Measurements from ENCODE around the gene MORF4L1.
"Not testable (repeated sequence)": the region's sequence is repeated elsewhere in the genome, so short reads cannot be mapped to it uniquely, and the experiment has no call there.

The MORF4L1 gene

DNA sequence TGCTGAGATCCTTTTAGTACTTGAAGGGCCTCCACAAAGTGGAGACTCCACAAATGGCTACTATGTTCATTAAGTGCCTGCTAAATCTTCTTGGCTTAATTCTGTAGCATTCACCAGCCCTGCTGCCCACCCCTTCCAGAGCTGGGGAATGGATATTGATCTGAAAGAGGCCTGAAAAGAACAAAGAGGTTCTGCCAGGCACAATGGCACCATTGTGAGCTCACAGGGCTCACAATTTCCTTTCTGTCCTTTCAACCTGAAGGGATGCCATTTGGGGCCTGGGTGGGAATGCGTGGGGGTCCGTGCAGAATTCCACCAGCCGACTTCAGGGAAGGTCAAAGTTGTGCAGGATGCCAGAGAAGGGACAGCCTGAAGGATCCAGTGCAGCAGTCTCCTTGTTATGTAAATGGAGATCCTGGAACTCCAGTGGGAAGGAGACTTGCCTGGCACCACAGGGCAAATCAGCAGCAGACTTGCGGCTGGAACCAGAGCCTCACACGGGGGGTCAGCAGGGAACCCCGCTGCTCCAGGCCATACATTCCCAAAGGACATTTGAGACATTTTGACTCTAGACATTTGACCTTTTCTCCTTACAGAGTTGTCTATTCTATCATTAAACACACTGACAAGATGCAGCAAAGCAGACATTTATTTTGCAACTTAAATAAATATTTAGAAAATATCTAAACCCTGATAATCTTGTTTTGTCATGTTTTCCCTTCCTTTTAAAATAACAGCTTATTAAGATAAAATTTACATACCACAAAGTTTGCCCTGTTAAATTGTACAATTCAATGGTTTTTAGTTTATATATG, 21.5 kb upstream of the MORF4L1 start:
- no peaks in the 10 kb centered on the region for H3K36me3 ChIP-seq
- H3K9me3 ChIP-seq, result no peaks in the 10 kb centered on the region
- no peak overlapping the region for H3K4me3 ChIP-seq (ENCODE audit: low read depth in 1 of 2, low read length in 1 of 2)
- no peaks in the 10 kb centered on the region for H3K27me3 ChIP-seq
- H3K27ac ChIP-seq, result no peak overlapping the region
- no peaks in the 10 kb centered on the region for H3K4me1 ChIP-seq (ENCODE audit: control insufficient read depth in 1 of 2, insufficient read depth in 1 of 2, low read depth in 1 of 2, low read length in 1 of 2)
- TF ChIP-seq, protein P1, sequence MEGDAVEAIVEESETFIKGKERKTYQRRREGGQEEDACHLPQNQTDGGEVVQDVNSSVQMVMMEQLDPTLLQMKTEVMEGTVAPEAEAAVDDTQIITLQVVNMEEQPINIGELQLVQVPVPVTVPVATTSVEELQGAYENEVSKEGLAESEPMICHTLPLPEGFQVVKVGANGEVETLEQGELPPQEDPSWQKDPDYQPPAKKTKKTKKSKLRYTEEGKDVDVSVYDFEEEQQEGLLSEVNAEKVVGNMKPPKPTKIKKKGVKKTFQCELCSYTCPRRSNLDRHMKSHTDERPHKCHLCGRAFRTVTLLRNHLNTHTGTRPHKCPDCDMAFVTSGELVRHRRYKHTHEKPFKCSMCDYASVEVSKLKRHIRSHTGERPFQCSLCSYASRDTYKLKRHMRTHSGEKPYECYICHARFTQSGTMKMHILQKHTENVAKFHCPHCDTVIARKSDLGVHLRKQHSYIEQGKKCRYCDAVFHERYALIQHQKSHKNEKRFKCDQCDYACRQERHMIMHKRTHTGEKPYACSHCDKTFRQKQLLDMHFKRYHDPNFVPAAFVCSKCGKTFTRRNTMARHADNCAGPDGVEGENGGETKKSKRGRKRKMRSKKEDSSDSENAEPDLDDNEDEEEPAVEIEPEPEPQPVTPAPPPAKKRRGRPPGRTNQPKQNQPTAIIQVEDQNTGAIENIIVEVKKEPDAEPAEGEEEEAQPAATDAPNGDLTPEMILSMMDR (IDR thresholded peaks at IDR 0.05), result no peak

DNA sequence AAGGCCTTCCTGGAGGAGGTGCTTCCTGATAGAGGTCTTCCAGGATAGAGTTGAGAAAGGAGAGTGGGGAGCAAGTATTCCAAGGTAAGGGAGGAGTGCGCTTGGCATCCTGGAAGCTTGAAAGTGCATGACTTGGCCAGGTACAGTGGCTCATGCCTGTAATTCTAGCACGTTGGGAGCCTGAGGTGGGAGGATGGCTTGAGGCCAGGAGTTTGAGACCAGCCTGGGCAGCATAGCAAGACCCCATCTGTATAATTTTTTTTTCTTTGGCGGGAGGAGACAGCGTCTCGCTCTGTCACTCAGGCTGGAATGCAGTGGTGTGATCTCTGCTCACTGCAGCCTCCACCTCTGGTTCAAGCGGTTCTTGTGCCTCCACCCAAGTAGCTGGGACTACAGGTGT, 19.2 kb upstream of the MORF4L1 start:
- no peaks in the 10 kb centered on the region for H3K27me3 ChIP-seq
- H3K4me3 ChIP-seq (ENCODE audit: low read depth in 1 of 2, low read length in 1 of 2), result no peak overlapping the region
- H3K27ac ChIP-seq, result no peak overlapping the region
- H3K9me3 ChIP-seq, result no peaks in the 10 kb centered on the region
- no peaks in the 10 kb centered on the region for H3K36me3 ChIP-seq
- TF ChIP-seq, protein P1 (IDR thresholded peaks at IDR 0.05), result no peak
- no peaks in the 10 kb centered on the region for H3K4me1 ChIP-seq (ENCODE audit: control insufficient read depth in 1 of 2, insufficient read depth in 1 of 2, low read depth in 1 of 2, low read length in 1 of 2)

DNA sequence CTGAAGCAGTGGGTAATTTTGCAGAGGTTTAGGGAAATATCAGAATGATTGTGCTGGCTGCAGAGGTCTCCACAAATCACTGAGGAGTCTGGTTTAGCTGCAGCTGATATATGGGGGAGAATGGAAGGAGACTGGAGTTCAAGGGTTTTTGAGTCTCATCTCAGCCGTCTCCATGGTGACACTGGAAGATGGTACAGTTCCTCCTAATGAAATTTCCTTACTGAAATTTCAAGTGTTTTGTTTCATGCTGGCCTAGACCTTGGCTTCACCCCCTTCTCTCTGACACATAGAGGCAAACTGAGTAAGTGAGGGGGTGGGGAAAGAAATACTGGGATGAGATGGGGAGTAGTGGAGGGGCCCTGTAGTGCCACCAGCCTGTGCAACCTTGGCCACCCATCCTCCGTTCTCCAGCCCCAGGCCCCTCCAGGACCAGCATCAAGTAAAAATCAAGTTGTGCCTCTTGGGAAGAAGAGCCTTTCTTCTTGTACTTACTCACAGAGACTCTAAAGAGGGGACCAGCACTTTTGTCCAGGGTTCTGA, 17.8 kb upstream of the MORF4L1 start:
- Histone ChIP-seq H3K27ac (no peak overlapping the region), H3K4me1 (ENCODE audit: control insufficient read depth in 1 of 2, insufficient read depth in 1 of 2, low read depth in 1 of 2, low read length in 1 of 2) (peaks cover 2% of the 10 kb centered on the region in 2 experiments), H3K36me3 (no peaks in the 10 kb centered on the region), H3K9me3 (no peaks in the 10 kb centered on the region), H3K27me3 (no peaks in the 10 kb centered on the region), H3K4me3 (ENCODE audit: low read depth in 1 of 2, low read length in 1 of 2) (no peak overlapping the region)
- TF ChIP-seq, protein P1 (IDR thresholded peaks at IDR 0.05), result no peak

DNA sequence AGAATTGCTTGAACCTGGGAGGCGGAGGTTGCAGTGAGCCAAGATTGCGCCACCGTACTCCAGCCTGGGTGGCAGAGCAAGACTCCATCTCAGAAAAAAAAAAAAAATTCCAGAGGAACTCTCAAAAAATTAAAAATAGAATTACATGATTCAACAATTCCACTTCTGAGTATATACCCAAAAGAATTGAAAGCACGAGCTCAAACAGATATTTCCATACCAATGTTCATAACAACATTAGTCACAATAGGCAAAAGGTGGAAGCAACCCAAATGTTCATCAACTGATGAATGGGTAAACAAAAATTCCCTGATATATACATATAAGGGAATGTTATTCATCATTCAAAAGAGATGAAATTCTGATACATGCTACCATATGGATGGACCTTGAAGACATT, 16.9 kb upstream of the MORF4L1 start:
- Histone ChIP-seq H3K27me3 (no peaks in the 10 kb centered on the region), H3K9me3 (no peaks in the 10 kb centered on the region), H3K27ac (no peak overlapping the region), H3K36me3 (no peaks in the 10 kb centered on the region), H3K4me3 (ENCODE audit: low read depth in 1 of 2, low read length in 1 of 2) (no peak overlapping the region), H3K4me1 (ENCODE audit: control insufficient read depth in 1 of 2, insufficient read depth in 1 of 2, low read depth in 1 of 2, low read length in 1 of 2) (peaks cover 4% of the 10 kb centered on the region in 2 experiments)
- TF ChIP-seq, protein P1 (IDR thresholded peaks at IDR 0.05), result no peak

DNA sequence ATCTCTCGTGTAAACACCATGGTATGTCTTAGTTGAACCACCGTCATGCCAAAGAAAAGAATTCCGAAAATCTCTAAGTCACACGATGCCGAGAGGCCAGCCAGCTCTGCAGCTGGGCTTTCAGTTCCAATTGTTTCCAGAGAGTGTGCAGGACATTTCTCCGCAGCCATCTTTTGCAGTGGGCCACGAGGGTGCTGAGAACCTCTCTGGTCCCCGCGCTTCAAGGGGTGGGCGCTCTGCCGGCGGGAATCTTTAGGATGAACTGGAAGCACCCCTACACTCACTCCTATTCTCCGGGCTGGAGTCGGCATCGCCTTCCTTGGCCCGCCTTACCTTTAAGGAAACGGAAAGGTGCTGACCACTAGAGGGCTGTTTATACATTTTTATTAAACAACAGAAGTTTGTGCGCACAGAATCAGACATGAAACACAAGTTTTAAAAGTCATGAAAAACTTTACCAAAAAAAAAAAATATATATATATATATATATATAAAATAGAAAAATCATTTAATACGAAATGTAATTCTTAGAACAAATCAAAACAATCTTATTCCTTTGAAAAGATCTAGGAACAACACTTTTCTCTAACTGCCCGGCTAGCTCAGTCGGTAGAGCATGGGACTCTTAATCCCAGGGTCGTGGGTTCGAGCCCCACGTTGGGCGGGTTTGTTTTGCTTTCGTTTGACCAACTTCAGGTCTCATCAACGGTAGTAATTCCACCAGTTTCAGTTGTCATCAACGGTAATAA, 12.5 kb upstream of the MORF4L1 start:
- Histone ChIP-seq H3K4me1 (ENCODE audit: control insufficient read depth in 1 of 2, insufficient read depth in 1 of 2, low read depth in 1 of 2, low read length in 1 of 2) (peaks cover 4% of the 10 kb centered on the region in 2 experiments), H3K36me3 (no peaks in the 10 kb centered on the region), H3K27me3 (no peaks in the 10 kb centered on the region), H3K4me3 (ENCODE audit: low read depth in 1 of 2, low read length in 1 of 2) (no peak overlapping the region), H3K9me3 (no peaks in the 10 kb centered on the region), H3K27ac (no peak overlapping the region)
- TF ChIP-seq, protein P1 (IDR thresholded peaks at IDR 0.05), result peak; percentile 31

DNA sequence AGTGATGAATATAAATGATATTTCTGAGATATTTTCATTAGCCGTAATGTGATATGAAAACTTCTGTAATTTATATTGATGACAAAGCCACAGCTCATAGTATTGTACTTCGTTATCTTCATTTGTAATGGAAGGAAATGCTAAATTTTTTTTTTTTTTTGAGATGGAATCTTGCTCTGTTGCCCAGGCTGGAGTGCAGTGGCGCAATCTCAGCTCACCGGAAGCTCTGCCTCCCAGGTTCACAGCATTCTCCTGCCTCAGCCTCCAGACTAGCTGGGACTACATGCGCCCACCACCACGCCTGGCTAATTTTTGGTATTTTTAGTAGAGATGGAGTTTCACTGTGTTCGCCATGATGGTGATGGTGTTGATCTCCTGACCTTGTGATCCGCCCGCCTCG, 7.1 kb upstream of the MORF4L1 start:
- not testable (repeated sequence) for H3K4me3 ChIP-seq (ENCODE audit: low read depth in 1 of 2, low read length in 1 of 2); H3K27me3 ChIP-seq; H3K9me3 ChIP-seq; H3K36me3 ChIP-seq; H3K4me1 ChIP-seq (ENCODE audit: control insufficient read depth in 1 of 2, insufficient read depth in 1 of 2, low read depth in 1 of 2, low read length in 1 of 2); H3K27ac ChIP-seq

DNA sequence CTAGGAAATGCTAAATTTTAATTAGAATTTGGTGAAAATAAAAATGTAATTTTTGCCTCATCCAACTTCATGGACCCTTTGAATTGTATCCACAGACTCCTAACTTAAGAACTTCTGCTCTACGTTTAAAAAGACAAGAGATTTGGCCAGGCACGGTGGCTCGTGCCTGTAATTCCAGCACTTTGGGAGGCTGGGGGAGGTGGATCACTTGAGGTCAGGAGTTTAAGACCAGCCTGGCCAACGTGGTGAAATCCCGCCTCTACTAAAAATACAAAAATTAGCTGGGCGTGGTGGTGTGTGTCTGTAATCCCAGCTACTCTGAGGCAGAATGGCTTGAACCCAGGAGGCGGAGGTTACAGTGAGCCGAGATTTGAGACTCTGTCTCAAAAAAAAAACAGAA, 6.7 kb upstream of the MORF4L1 start:
- H3K4me1 ChIP-seq (ENCODE audit: control insufficient read depth in 1 of 2, insufficient read depth in 1 of 2, low read depth in 1 of 2, low read length in 1 of 2); H3K27ac ChIP-seq; H3K4me3 ChIP-seq (ENCODE audit: low read depth in 1 of 2, low read length in 1 of 2); H3K9me3 ChIP-seq; H3K27me3 ChIP-seq; H3K36me3 ChIP-seq: not testable (repeated sequence)
